Gastroesophageal sphincter (tissue), 3 donors: ENCODE measurements around the gene CRY2.
"Not testable (repeated sequence)": the region's sequence is repeated elsewhere in the genome, so short reads cannot be mapped to it uniquely, and the experiment has no call there.

ENCODE experiments used
- POLR2A ChIP-seq, 2 donors: fragments of 450-650 bp; IDR thresholded peaks; one replicate each; pipeline ENCODE4 v1.6.1; 2017; ENCODE audit warnings: antibody characterized with exemption in 2 of 2, mild to moderate bottlenecking in 2 of 2, moderate library complexity in 1 of 2
- POLR2AphosphoS5 ChIP-seq: sonication (generic); formaldehyde crosslinking; IDR thresholded peaks from one replicate; pipeline ENCODE4 v1.6.1; 2017; ENCODE audit warnings: antibody characterized with exemption
- TF ChIP-seq, protein P1 (sequence below), 4 experiments: fragments of 200-600 bp in 2 of 4; fragments of 450-650 bp in 2 of 4; sonication (generic) in 1 of 4; IDR thresholded peaks; one replicate each; pipeline ENCODE4 v1.5.1; 2017 to 2019; ENCODE audit warnings: antibody characterized with exemption in 4 of 4, mild to moderate bottlenecking in 2 of 4, moderate library complexity in 2 of 4

DNA sequence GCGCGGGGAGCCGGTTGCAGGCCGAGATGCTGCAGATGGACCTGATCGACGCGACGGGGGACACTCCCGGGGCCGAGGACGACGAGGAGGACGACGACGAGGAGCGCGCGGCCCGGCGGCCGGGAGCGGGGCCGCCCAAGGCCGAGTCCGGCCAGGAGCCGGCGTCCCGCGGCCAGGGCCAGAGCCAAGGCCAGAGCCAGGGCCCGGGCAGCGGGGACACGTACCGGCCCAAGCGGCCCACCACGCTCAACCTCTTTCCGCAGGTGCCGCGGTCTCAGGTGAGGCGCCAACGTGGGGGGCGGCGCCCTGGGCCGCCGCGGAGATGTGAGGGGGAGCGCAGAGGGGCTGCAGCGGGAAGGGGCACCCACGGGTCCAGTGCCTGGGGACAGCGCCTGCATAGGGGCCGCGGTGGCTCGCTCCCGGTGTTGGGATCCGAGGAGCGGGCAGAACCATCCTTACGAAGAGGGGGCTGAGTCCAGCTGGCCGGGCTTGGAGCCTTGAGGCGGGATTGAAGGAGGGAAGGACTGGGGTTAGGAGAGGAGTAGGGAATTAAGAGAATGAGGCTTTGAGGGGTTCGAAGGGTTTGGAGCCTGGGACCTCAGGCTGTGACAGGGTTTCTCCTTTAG is 53.0 kb downstream of the CRY2 start:
- TF ChIP-seq POLR2A (IDR thresholded peaks at IDR 0.05): peak; percentile 9 to 34
- TF ChIP-seq, protein P1, sequence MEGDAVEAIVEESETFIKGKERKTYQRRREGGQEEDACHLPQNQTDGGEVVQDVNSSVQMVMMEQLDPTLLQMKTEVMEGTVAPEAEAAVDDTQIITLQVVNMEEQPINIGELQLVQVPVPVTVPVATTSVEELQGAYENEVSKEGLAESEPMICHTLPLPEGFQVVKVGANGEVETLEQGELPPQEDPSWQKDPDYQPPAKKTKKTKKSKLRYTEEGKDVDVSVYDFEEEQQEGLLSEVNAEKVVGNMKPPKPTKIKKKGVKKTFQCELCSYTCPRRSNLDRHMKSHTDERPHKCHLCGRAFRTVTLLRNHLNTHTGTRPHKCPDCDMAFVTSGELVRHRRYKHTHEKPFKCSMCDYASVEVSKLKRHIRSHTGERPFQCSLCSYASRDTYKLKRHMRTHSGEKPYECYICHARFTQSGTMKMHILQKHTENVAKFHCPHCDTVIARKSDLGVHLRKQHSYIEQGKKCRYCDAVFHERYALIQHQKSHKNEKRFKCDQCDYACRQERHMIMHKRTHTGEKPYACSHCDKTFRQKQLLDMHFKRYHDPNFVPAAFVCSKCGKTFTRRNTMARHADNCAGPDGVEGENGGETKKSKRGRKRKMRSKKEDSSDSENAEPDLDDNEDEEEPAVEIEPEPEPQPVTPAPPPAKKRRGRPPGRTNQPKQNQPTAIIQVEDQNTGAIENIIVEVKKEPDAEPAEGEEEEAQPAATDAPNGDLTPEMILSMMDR (IDR thresholded peaks at IDR 0.05): not testable (repeated sequence)
- TF ChIP-seq POLR2AphosphoS5: not testable (repeated sequence)
